Glomerular visceral epithelial cell (primary cell): ENCODE results near the gene PPP1R18.

Source experiments
- DNase-seq: peaks from one replicate; pipeline ENCODE4 v3.0.0-alpha.2; 2016; ENCODE audit errors: extremely low spot score

The PPP1R18 gene

DNA sequence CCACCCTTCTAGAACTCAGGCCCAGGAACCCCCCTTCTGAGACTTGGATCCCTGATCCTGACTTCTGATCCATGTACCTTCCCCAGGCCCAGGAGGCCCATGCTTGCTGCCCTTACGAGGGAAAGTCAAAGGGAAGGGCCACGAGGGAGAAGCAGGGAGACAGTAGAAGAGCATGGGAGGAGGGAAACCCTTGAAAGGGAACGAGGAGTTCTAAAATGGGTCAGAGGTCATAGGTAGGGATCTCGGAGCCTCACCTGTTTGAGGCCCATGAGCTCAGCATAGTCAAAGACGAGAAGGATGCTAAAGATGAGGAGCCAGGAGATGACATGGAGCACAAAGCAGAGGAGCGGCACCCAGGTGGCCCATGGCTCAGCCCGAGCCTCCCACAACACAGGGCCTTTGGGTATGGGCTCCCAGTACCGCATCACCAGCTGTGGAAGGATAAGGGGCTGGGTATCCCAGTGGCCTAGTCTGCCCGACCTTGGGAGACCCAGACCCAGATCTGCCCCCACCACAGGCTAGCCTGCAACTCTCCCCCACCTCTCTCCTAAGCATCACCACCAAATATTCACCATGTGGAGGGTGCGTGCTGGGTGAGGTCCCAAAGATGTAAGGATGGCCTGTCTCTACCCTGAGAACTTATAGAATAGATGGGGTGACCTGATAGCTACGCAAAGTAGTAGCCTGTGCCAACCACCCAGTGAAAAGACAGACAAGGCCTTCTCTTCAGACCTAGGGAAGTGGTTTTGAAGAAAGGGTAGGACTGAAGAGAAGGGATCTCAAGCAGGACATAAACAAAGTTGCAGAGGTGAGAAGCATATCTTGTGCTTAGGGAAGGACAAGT is 2.8 kb upstream of the PPP1R18 start:
- no peak for DNase-seq

GRCh38 chr6:30688569-30688968 is 2.1 kb upstream of the PPP1R18 start:
- DNase-seq: no peak

- no peak for DNase-seq
Observed at GRCh38 chr6:30687659-30688431, 1.4 kb upstream of the PPP1R18 start.

DNA sequence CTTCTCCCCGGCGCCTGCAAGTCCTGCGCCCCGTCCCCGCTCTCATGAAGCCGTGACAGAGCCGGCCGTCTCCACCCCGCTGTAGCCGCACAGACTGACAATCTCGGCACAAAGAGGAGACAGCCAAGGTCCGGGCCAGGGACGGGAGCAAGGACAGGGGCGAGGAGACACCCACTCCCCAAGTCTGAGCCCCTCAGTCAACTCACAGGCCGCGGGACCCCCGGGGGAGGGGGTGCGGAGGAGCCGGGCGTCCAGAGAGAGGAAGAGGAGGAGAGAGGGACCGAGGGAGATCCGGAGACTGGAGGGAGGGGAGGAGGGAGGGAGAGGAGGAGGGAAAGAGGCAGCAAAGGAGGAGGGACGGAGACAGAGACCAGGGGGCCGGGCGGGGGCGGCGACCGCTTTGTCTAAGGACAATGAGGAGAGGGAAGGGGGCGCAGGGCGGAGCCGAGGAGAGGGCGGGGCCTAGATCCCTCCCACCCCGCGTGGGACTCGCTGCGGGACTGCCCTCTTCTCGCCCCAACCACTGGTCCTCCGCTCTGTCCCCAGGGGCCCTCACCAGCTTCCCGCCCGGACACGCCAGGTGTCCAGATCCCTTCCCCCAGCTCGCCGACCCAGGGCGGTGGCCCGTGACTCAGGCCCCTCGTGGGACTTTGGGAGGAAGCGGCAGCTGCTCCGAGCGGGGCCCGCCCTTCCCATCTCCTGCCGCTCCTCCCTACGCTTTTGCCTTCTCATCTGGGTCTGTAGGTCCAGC is 638 bp upstream of the PPP1R18 start:
- peak; percentile 99 for DNase-seq

DNA sequence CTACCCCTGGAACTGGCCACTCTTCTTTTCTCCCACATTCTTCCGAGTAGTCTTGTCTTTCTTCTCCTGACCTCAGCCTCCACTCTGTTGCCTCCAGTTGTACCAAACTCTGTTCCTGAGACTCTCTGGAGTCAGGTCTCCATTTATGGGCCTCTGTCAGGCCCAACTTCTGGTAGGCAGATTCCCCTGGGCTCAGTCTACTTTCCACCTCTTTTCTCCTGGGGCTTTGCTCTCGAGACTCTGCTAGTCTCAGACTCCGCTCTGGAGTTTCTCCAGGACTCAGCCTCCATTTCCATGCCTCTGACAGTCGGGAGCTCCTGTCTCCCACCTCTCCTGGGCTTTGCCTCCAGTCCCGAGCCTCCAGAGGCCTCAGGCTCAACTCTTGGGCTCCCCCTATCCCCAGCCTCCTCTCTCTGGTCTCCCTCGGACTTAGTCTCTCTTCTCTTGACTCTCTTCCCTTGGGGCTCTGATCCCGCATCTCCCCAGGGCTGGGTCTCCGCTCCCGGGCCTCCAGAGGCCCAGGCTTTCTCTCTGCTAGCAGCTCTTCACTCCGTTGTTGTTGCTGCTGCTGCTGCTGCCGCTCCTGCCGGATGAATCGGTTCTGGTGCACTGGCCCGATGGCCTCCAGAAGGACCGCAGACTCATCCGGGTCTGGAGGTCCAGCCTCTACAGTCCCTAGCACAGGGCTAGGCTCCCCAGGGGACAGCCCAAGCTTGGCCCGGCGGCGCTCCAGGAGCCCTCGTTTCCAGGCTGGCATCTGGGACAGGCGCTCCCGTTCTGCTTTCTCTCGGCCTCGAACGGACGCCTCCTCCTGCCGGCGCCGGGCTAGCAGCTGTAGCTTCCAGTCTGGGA is 1.1 kb downstream of the PPP1R18 start:
- DNase-seq: no peak

GRCh38 chr6:30684386-30685156 is 1.9 kb downstream of the PPP1R18 start:
- peak; percentile 42 for DNase-seq

DNA sequence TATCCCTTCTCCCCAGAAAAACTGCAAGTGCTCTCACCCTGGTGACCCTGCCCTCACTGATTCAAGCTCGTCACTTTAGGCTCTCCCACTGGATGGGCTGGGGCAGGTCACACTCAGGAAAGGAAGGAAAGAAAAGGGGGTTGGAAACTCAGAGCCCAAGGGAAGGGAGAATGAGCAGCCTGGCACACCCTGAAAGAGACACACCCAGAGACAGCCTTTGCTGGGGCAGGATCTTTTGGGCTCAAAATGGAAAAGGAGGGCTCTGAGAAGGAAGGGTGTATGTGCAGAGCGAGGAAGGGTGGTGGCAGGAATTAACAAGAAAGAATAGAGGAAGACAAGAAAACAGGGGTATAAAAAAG is 2.5 kb downstream of the PPP1R18 start:
- no peak for DNase-seq

GRCh38 chr6:30683183-30683979 is 3.1 kb downstream of the PPP1R18 start:
- no peak for DNase-seq

DNA sequence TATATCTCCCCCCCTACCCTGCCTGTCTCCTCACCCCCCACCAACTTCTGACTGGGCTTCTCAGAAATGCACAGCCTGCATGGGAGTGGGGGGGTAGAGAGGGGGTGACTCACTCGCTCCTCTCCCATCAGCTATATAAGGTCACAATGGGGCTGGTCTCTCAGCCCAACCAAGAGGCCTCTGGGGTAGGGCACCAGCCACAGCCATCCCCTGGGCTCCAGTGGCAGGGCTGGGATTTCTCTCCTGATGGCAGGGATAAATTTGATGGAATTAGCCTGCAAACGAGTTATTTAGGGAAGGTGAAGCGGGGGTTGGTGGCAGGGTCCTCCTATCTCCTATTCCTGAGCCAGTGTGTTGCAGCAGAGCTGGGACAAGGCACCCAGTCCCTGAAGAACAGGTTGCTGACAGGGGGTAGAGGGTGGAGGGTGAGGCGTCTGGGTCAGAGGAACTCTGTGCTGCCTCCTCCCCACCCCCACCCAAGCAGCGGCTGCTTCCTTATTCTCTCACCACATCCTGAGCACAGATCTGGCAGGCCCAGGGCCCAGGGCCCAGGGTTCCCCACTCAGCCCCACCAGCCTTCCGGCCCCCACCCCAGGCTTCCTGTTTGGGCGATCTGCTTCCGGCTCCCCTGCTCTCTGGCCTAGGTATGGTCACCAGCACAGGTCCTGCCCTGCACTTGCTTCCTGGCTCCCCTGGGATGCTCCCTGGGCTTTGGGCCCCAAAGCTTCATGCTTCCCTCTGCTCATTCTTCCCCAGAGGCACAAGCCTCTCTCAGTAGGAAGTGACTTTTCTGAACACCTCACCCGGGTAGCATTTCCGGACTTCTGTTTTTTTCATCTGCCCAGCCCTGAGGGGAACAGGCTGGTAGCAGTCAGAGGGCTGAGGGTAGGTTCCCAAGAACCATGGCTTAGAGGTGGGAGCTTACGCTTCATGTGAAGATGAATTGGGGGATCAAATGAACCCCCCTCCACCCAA is 4.0 kb downstream of the PPP1R18 start:
- peak; percentile 87 for DNase-seq

DNA sequence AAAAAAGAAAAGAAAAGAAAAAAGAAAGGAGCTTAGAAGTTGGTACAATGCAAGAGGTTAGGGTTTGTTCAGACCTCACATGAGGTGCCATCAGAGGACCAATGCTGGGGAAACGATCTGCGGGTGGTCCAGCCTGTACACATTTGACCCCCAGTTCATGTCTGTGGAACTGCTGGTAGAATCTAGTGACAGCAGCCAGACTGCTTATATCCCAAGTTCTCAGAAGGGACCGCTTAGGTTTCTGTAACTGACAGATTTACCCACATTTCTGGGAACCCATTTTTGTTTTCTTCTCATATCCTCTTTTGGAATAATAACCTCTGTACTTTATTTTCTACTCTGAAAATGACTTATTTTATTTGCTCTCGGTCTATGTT is 4.7 kb downstream of the PPP1R18 start:
- DNase-seq: no peak

- DNase-seq: no peak
Observed at GRCh38 chr6:30679765-30680535, 6.5 kb downstream of the PPP1R18 start.

GRCh38 chr6:30678964-30679726 is 7.3 kb downstream of the PPP1R18 start:
- peak; percentile 87 for DNase-seq

DNA sequence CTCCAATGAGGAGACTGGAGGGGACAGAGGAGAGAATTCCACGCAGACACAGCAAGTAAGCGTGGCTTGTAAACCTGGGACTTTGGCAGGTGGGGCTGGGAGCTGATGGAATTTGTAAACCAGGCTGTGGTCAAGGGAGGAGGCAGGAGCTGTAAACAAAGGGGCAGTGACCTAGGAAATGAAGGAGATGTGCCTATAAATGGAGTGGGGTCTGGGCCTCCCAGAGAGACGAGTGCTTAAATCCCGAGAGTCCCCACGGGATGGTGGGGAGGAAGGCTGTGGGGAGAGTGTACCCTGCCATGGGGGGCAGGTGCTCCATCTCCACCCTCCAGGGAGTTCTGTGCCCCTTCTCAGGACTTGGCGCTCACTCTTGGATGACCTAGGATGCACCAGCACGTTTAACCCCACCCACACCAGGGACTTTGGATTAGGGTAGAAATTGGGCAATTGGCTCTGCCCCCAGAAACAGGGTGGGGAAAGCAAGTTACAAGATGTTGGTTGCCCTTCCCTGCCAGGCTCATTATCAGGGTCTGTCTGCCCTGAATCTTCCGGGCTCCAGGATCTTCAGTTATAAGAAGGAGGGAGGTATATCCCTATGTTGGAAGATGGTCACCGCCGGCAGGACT is 9.7 kb downstream of the PPP1R18 start:
- DNase-seq: no peak

- peak; percentile 97 for DNase-seq
Observed at GRCh38 chr6:30672445-30673253, 13.8 kb downstream of the PPP1R18 start, which contains the start of gene DHX16. Gene DHX16 (minus strand): TSS chr6:30673006. CDS start chr6:30672841, 165 bp downstream.

DNA sequence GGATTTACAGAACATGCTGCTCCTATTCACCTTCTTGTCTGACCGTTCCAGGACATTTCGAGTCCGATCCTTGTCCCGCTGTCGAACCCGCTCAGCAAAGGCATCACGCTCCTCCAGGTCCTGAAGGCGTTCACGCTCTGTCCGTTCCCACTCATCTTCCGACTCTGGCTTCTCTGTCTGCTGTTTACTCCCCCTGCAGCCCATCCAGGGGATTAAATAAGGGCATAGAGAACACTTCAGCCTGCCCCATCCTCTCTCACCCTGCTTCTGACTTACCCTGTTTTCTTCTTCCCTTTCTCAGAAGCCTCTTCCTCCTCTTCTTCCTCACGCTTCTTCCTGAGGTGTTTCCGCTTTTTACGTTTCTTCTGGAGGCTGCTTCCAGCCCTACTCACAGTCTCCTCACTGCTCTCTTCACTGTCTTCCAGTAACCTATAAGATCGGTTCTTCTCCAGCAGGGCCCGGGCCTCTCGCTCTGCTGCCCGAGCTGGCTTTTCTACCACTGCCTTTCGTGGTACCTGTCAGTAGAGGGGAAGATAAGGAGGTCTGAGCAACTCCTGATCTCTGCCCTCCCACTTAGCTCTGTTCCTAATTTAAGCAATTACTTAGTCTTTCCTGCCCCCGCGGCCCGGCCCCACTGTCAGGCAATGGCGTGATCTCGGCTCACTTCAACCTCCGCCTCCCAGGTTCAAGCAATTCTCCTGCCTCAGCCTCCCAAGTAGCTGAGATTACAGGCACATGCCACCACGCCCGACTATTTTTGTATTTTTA is 15.5 kb downstream of the PPP1R18 start:
- DNase-seq: no peak
